ENCODE data around the gene PCDHGA1. TPM values are rescaled to one million over a fixed set of nuclear protein-coding genes. Genes with fewer than 3 reads are reported as not detected.

PCDHGA1 gene
- total RNA-seq, 1 experiment from 2014 or later = 0.35 TPM

DNA sequence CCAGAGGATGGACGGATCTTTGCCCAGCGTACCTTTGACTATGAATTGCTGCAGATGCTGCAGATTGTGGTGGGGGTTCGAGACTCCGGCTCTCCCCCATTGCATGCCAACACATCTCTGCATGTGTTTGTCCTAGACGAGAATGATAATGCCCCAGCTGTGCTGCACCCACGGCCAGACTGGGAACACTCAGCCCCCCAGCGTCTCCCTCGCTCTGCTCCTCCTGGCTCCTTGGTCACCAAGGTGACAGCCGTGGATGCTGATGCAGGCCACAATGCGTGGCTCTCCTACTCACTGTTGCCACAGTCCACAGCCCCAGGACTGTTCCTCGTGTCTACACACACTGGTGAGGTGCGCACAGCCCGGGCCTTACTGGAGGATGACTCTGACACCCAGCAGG is 160.5 kb downstream of the PCDHGA1 start:
- intact Hi-C loops (cut with micrococcal nuclease) = no loop called here
- POLR2A ChIA-PET = no interaction called here

DNA sequence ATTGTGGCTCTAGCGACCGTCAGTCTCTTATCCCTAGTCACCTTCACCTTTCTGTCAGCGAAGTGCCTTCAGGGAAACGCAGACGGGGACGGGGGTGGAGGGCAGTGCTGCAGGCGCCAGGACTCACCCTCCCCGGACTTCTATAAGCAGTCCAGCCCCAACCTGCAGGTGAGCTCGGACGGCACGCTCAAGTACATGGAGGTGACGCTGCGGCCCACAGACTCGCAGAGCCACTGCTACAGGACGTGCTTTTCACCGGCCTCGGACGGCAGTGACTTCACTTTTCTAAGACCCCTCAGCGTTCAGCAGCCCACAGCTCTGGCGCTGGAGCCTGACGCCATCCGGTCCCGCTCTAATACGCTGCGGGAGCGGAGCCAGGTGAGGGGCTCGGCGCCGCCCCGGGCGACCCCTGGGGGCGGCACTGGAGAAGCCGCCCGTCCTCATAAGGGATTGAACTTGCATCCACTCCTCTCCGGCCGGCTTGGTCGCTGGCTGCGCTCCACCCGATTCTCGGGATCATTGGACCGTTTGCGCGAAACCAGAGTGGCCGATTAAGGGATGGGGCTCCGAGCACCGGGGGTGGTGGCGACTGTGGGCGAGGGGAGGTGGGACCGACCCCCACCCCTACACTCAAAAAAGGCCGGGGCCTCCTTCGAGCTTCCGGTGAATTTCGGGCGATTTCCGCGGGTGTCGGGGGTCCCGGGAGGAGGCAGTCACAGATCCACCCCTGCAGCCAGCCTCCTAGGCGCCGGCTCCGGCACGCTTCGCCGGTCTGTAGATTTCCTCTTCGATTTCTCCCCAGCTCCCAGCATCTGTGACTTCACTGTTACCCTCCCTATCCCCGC is 161.2 kb downstream of the PCDHGA1 start:
- H3K27me3 Mint-ChIP-seq (ENCODE audit: insufficient read depth, unreplicated experiment) = no peaks in the 10 kb centered on the region
- H3K36me3 Mint-ChIP-seq (ENCODE audit: insufficient read depth, unreplicated experiment) = peaks cover 11% of the 10 kb centered on the region
- ChIA-PET CTCF (interaction anchor here (1.6 to 1.7 kb wide), 2 partner anchors 16 to 21 kb away, joined by 4 to 6 read pairs; partner anchors contain the start of gene PCDHGC3), POLR2A (no interaction called here)
- no peak for DNase-seq (ENCODE audit: unreplicated experiment)
- H3K4me1 Mint-ChIP-seq (ENCODE audit: insufficient read depth, unreplicated experiment) = peaks cover 9% of the 10 kb centered on the region
- no peaks in the 10 kb centered on the region for H3K9me3 Mint-ChIP-seq (ENCODE audit: unreplicated experiment)
- TF ChIP-seq, protein P1, sequence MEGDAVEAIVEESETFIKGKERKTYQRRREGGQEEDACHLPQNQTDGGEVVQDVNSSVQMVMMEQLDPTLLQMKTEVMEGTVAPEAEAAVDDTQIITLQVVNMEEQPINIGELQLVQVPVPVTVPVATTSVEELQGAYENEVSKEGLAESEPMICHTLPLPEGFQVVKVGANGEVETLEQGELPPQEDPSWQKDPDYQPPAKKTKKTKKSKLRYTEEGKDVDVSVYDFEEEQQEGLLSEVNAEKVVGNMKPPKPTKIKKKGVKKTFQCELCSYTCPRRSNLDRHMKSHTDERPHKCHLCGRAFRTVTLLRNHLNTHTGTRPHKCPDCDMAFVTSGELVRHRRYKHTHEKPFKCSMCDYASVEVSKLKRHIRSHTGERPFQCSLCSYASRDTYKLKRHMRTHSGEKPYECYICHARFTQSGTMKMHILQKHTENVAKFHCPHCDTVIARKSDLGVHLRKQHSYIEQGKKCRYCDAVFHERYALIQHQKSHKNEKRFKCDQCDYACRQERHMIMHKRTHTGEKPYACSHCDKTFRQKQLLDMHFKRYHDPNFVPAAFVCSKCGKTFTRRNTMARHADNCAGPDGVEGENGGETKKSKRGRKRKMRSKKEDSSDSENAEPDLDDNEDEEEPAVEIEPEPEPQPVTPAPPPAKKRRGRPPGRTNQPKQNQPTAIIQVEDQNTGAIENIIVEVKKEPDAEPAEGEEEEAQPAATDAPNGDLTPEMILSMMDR (IDR thresholded peaks at IDR 0.05; ENCODE audit: unreplicated experiment) = no peak
- H3K4me3 Mint-ChIP-seq (ENCODE audit: unreplicated experiment) = no peak overlapping the region
- no peak overlapping the region for H3K27ac Mint-ChIP-seq (ENCODE audit: low read depth, unreplicated experiment)
- no TSS peak for BruUV-seq (replicated peaks)
- intact Hi-C loops (cut with micrococcal nuclease) = no loop called here

More for the DNA sequence above, 160.5 kb downstream of the PCDHGA1 start:
- peaks cover 11% of the 10 kb centered on the region for H3K36me3 Mint-ChIP-seq (ENCODE audit: insufficient read depth, unreplicated experiment)
- peaks cover 9% of the 10 kb centered on the region for H3K4me1 Mint-ChIP-seq (ENCODE audit: insufficient read depth, unreplicated experiment)
- DNase-seq (ENCODE audit: unreplicated experiment) = no peak
- no peak overlapping the region for H3K27ac Mint-ChIP-seq (ENCODE audit: low read depth, unreplicated experiment)
- no peaks in the 10 kb centered on the region for H3K27me3 Mint-ChIP-seq (ENCODE audit: insufficient read depth, unreplicated experiment)
- BruUV-seq (replicated peaks) = no TSS peak
- CTCF ChIA-PET = interaction anchor here (0.6 to 1.7 kb wide), 3 partner anchors 15 to 178 kb away, joined by 3 to 6 read pairs (median 3); partner anchors contain the start of gene PCDHGC3
- H3K4me3 Mint-ChIP-seq (ENCODE audit: unreplicated experiment) = no peak overlapping the region
- no peaks in the 10 kb centered on the region for H3K9me3 Mint-ChIP-seq (ENCODE audit: unreplicated experiment)
- TF ChIP-seq, protein P1 (IDR thresholded peaks at IDR 0.05; ENCODE audit: unreplicated experiment) = no peak

DNA sequence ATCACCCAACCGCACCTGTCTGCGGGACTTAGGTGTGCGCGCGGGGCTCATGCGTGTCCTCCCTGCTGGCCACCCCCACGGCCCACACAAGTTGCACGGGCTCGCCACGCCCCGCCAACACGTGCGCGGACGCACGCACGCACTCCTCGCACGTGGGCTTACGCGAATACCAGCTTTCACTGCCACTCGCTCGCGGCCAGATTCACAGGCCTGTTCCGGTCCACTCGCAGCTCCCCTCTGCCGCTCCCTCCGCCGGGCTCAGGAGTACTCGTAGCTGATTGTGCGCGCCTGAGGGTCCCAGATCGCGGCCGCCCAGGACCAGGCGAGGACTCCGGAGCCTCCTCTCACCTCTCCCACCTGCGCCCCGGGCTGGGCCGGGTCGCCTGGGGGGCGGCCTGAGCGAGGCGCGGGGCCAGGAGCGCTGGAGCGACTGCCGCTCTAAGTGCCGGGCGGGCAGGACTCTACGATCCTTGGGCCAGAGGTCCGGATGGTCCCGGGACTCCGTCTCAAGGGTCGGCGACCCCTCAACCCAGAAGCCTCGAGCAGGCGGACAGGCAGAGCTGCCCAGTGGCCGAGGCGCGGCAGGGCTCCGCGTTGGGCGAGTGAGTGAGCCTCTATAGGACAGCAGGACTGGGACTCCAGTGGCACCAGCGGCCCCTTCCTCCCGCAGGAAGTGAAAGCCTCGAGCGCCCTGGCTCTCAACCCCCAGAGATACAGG is 162.0 kb downstream of the PCDHGA1 start:
- Mint-ChIP-seq H3K27ac (ENCODE audit: low read depth, unreplicated experiment) (no peak overlapping the region), H3K4me1 (ENCODE audit: insufficient read depth, unreplicated experiment) (peaks cover 9% of the 10 kb centered on the region), H3K27me3 (ENCODE audit: insufficient read depth, unreplicated experiment) (no peaks in the 10 kb centered on the region), H3K36me3 (ENCODE audit: insufficient read depth, unreplicated experiment) (peaks cover 11% of the 10 kb centered on the region), H3K9me3 (ENCODE audit: unreplicated experiment) (no peaks in the 10 kb centered on the region), H3K4me3 (ENCODE audit: unreplicated experiment) (no peak overlapping the region)
- DNase-seq (ENCODE audit: unreplicated experiment) = no peak
- intact Hi-C loops (cut with micrococcal nuclease) = no loop called here
- BruUV-seq (replicated peaks) = no TSS peak
- POLR2A ChIA-PET = no interaction called here
- CTCF ChIA-PET = interaction anchor here (0.5 to 1.7 kb wide), 4 partner anchors 14 to 35 kb away, joined by 4 to 6 read pairs (median 4); partner anchors contain the start of gene PCDHGC3
- TF ChIP-seq, protein P1 (IDR thresholded peaks at IDR 0.05; ENCODE audit: unreplicated experiment) = no peak

Measured in MCF 10A (cell line).